PC-9 (cell line): ENCODE data around the gene PTGR3.

Experiments used
- CTCF ChIP-seq: fragments of 200-600 bp; sonication (generic); conservative IDR thresholded peaks from 2 replicates; pipeline ENCODE4 v1.6.1; 2017; ENCODE audit warnings: mixed run types, antibody characterized with exemption, mild to moderate bottlenecking, moderate library complexity
- EZH2 ChIP-seq: fragments of 200-600 bp; sonication (generic); IDR thresholded peaks from 2 replicates; pipeline ENCODE4 v1.8.0; 2017; ENCODE audit warnings: antibody characterized with exemption, low read depth

- TF ChIP-seq CTCF (no peak), EZH2 (no peak)
Observed at GRCh38 chr18:75249672-75250470, 40.9 kb upstream of the PTGR3 start.
